HG03060 (cell line): Measurements from ENCODE around the gene CABP1.

ENCODE experiments used
- ATAC-seq: cut with Tn5 transposase; IDR thresholded peaks from one replicate; pipeline ENCODE4 v1.9.1; 2021; ENCODE audit warnings: low read depth, moderate number of reproducible peaks; ENCODE audit not compliant: unreplicated experiment

Gene CABP1

DNA sequence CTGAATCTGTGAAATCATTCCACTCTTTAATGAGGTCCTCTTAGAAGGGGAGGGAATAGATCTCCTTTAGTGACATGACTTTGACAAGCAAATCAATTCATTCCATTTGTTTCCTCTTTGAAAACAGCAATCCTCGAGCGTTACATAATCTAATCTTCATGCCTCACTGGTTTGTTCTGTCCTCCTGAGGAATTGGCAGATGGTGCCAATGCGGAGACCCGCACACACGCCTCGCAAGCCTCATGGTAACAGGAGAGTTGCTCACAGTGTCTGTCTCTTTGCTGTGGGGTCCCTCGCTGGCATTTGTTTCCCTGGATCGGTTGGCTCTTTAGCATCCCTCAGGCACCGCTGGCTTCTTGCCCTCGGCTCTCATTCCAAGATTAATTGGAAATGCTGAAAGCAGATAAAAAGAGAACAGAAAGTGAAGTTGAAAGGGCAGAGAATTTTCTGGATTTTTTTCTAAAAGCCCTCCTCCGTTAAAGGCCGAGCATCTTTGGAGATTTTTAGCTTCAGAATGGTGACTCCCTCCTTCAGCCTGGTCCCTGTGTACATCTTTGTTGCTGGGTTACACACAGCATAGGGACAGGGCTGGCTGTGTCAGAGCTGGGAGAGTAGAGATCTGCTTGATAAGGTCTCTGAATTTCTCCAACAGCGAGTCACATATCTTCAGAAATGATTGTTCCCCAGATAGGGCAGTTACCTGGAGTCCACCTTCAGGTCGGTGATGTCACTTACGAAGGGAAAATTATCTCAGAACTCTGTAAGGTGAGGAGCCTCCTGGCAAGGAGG, 10.1 kb upstream of the CABP1 start:
- no peak for ATAC-seq

DNA sequence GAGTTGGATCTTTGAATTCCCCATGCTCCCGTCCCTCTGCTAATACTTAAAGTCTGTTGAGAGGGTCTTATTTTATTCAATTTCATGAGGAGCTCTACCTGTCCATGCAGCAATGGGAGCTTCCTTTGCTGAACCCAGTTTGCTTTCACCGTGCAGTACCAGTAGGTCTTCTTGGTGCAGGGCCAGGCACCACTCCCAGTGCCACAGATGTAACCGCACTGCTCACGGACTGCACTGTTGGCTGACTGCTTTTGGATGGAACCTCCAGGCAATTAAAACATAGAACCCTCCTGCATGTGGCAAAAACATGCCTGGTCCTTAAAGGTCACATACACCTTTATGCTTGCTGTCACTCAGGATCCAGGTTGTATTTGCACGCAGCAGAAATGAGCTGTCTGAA, 9.3 kb upstream of the CABP1 start:
- no peak for ATAC-seq

DNA sequence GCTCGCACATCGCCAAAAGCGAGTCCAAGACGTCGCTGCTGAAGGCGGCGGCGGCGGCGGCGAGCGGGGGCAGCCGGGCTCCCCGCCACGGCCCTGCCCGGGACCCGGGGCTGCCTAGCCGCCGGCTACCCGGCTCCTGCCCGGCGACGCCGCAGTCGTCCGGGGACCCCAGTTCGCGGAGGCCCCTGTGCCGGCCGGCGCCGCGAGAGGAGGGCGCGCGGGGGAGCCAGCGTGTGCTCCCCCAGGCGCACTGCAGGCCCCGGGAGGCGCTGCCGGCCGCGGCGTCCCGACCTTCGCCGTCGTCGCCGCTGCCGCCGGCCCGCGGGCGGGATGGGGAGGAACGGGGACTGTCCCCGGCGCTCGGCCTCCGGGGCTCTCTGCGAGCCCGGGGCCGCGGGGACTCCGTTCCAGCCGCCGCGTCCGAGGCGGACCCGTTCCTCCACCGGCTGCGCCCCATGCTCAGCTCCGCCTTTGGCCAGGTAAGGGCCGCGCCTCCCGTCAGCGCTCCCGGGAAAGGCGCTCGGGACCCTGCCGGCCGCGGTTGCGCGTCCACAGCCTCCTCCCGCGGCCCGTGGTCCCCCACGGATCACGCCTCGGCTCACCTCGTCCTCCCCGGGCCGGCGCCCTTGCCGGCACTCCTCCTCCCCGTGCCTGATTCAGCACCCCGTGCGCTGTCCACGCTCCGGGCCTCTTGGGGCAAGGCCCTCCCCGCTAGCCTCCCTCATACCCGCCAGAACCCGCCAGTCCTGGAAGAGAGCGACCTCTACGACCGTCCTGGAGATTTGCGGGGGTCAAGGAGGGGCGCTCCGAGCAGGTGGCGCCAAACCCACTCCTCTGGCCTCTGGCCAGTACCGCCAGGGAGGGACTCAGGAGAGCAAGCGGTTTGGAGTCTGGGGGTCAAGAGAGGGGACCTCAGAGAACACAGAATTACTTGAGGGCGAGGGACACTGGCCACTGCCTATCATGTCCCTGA, 721 bp downstream of the CABP1 start:
- no peak for ATAC-seq

DNA sequence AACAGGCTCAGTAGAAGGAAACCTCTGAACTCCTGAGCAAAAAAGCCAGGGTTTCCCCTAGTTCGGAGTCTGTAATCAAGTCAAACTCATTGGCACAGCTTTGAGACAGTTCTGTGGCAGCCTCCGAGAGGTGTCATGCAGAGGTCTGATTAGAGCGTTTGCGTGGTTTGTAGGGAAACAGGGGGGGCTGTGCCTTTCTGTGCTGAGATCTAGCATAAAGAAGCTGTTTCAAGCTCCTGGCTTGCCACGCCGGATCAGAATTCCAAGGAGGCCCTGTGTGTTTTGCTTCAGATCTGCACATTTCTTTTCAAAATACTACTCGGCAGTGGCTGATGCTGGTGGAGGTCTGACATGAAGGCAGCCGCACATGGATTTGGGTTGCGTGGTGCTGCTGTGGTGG, 1.7 kb downstream of the CABP1 start:
- ATAC-seq: no peak

DNA sequence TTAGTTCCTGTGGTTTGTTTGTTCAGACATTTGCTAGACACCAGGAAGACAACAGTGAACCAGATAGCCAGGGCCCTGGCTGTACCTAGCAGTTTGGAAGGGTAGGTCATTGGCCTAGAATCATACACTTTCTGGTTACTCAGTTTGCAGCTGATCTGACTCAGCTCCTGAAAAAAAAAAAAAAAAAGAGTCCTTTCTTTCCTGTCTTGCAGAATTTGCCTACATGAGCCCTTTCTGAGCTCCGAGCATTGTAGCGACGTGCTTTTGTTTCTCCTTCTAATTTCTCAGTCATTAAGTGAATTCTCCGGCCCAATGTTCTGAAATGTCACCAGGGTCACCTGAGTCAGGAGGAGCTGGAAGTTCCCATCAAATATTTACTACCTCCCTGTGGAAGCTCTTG, 2.4 kb downstream of the CABP1 start:
- no peak for ATAC-seq

- no peak for ATAC-seq
Measured at GRCh38 chr12:120643574-120643973, 3.1 kb downstream of the CABP1 start.

DNA sequence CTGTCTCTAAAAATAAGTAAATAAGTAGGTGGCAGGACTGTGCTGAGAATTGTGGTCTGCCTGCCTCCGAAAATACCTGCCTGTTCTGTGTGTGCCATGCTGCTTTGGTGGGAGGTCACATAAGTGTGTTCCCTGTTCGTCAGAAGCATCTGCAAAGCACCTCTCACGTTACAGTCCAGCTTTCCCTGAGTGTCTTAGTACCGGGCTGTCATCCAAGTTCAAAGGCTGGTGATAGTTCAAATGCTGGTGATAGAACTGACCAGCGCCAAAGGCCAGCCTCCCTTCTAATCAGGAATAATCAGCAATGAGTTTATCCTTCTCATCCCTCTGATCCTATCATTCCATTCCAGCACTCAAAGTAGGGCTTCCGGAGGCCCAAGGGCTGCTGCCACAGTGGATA, 5.6 kb downstream of the CABP1 start:
- ATAC-seq: no peak

DNA sequence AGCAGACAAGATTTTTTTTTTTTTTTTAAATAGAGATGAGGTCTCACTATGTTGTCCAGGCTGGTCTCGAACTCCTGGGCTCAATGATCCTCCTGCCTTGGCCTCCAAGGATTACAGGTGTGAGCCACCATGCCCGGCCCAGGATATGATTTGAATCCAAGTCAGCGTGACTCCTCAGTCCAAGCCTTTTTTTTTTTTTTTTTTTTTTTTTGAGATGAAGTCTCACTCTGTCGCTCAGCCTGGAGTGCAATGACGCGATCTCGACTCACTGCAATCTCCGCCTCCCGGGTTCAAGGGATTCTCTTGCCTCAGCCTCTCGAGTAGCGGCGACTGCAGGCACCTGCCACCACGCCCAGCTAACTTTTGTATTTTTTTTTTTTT, 6.9 kb downstream of the CABP1 start:
- no peak for ATAC-seq

GRCh38 chr12:120649442-120650232, 9.2 kb downstream of the CABP1 start:
- ATAC-seq: no peak

DNA sequence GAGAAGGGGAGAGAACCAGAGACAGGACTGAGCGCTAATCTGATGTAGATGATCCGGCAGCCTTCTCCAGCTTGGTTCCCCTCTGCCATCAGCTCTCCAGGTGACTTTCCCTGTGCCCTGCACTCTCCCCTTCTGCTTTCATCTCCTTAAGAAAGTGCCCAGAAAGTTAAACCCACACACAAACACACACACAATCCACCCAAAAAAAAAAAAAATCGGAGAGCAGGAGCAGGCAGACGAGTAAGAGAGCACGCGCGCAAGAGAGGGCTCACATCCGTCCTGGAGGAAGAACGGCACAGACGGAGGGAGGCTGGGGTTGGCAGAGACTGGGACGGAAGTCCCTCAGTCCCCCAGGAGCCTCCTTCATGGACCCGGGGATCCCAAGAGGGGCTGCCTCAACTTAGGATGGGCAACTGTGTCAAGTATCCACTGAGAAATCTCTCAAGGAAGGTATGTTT, 9.8 kb downstream of the CABP1 start:
- no peak for ATAC-seq

DNA sequence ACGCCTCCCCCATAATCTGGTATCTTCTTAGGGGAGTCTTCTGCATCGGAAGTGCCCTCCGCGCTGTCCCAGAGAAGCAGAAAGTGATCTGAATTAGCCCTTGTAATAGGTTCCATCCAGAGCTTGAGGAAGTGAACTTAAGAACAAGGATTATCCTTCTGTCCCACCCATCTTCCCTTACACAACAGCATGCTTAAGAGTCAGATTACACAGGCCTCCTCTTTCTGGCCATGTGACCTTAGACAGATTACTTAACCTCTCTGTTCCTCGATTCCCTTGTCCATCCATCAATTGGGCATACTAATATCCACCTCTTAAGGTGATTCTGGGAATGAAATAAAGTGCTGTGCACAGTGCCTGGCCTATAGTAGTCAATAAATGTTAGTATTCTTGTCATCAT, 11.4 kb downstream of the CABP1 start:
- no peak for ATAC-seq

DNA sequence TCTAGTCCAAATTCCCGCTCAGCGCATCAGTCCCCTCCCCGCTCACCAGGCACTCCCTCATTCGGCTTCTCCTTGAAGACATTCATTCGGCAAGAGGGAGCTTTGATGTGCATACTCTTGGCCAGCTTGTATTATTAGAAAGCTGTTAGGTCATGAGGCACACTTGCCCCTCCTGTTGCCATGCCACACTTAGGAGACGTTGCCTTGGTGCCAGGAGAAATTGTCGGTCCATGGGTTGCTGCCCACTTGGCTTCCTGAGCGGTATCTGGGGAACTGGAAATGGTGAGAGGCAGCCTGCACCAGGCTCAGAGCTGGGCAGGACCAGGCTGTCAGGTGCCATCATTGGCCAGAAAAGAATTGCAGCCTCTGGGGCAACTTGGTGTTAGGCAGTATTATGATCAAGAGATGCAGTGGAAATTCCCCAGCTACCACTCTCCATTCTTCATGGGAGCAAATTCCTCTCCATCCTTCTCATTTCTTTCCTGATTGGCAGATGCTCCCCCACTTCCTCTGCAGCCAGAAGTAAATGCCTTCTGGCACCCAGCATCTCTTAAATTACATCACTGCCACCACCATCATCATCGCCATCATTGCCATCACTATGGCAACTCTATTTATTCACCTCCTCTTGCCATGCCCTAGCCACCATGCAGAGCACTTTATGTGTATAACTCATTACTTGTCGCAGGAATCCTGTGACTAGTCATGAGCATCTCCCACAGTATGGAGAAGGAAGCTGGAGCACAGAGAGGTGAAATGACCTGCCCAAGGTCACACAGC, 12.4 kb downstream of the CABP1 start:
- no peak for ATAC-seq

- ATAC-seq: no peak
Measured at GRCh38 chr12:120653611-120654010, 13.2 kb downstream of the CABP1 start.

DNA sequence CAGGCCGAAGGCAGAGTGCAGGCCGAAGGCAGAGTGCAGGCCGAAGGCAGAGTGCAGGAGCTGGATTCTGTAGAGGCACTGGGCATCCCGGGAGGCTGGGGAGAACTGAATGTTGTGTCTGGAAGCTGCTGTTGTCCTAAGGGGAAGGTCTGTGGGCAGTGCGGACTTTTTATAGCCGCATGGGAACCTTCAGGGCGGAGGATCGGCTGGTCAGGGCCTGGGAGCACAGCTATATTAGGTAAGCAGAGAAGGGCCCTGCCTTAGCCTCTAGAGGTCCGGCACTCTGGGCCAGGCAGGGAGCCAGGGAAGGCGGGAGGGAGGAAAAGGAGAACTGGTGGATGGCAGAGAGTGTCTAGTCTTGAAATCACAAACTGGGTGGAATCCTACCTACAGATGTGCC, 14.2 kb downstream of the CABP1 start:
- no peak for ATAC-seq

DNA sequence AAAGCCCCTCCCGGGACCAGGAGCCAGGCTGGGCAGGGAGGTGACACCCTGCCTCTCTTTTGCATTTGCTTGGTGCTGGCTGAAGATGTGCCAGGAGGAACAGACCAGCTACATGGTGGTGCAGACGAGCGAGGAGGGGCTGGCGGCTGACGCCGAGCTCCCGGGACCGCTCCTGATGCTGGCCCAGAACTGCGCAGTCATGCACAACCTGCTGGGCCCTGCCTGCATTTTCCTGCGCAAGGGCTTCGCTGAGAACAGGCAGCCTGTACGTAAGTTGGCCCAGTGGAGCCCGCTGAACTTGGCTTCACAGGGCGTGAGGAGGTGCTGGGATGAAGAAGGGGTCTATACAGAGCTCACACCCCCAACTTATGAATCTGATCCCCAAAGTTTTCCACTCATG, 15.6 kb downstream of the CABP1 start:
- ATAC-seq: no peak

GRCh38 chr12:120658286-120659150, 18.1 kb downstream of the CABP1 start:
- ATAC-seq: no peak

DNA sequence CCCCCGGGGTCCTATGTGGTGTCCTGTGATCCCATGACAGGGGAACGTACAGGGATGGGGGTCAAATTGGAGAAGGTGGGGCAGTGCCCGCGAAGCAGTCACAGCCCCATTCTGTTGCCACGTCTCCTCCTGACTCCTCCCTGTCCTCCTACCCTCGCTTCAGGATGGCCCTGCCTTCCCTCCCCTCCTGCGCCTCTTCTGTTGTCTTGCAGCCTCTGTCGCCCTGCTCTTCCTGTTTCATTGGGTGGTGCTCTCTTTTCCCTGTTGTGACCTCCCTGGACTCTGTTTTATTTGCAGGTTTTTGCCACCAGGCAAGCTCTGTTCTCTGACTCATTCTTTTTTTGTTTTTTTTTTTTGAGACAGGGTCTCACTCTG, 18.7 kb downstream of the CABP1 start:
- ATAC-seq: no peak

DNA sequence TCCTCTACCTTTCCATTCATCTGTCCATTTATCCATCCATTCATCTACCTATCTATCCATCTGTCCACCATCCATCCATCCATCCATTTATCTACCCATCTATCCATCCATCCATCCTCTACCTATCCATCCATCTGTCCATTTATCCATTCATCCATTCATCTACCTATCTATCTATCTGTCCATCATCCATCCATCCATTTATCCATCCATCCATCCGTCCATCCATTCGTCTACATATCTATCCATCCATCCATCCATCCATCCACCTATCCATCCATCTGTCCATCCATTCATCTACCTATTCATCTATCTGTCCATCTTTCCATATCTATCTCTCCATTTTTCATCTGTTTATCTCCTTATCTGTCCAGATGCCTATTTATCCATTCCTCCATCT, 21.0 kb downstream of the CABP1 start:
- ATAC-seq: no peak

DNA sequence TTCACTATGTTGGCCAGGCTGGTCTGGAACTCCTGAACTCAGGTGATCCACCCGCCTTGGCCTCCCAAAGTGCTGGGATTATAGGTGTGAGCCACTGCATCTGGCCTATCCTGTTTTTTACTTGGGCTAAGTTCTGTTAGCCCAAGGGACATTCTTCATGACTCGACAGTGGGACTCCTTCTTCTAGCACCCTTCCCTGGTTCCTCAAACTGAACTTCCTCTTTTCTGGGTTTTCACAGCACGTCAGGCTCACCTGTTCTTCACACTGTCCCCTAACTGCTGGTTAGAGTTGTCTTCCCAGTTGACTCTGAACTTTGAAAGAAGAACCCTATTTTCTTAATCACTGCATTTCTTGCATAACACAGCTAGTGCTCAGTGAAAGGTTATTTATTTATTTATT, 22.5 kb downstream of the CABP1 start:
- ATAC-seq: peak; percentile 60
